ENCODE results near the gene CAMSAP3.

The CAMSAP3 gene

GRCh38 chr19:7661744-7662538 is 66.3 kb downstream of the CAMSAP3 start:
- H3K27me3 Mint-ChIP-seq (ENCODE audit: low read depth, poor library complexity), result peaks cover 53% of the 10 kb centered on the region
- DNase-seq, result no peak
- no peaks in the 10 kb centered on the region for H3K36me3 Mint-ChIP-seq (ENCODE audit: low read depth)
- H3K4me3 Mint-ChIP-seq, result no peak overlapping the region
- TF ChIP-seq, protein P1, sequence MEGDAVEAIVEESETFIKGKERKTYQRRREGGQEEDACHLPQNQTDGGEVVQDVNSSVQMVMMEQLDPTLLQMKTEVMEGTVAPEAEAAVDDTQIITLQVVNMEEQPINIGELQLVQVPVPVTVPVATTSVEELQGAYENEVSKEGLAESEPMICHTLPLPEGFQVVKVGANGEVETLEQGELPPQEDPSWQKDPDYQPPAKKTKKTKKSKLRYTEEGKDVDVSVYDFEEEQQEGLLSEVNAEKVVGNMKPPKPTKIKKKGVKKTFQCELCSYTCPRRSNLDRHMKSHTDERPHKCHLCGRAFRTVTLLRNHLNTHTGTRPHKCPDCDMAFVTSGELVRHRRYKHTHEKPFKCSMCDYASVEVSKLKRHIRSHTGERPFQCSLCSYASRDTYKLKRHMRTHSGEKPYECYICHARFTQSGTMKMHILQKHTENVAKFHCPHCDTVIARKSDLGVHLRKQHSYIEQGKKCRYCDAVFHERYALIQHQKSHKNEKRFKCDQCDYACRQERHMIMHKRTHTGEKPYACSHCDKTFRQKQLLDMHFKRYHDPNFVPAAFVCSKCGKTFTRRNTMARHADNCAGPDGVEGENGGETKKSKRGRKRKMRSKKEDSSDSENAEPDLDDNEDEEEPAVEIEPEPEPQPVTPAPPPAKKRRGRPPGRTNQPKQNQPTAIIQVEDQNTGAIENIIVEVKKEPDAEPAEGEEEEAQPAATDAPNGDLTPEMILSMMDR (IDR thresholded peaks at IDR 0.05), result no peak
- H3K9me3 Mint-ChIP-seq, result no peaks in the 10 kb centered on the region
- H3K27ac Mint-ChIP-seq, result no peak overlapping the region
- H3K4me1 Mint-ChIP-seq, result no peaks in the 10 kb centered on the region

GRCh38 chr19:7662657-7663056 is 67.0 kb downstream of the CAMSAP3 start:
- DNase-seq, result no peak
- Mint-ChIP-seq H3K9me3 (no peaks in the 10 kb centered on the region), H3K4me3 (no peak overlapping the region), H3K36me3 (ENCODE audit: low read depth) (no peaks in the 10 kb centered on the region), H3K27ac (no peak overlapping the region), H3K4me1 (no peaks in the 10 kb centered on the region), H3K27me3 (ENCODE audit: low read depth, poor library complexity) (peaks cover 60% of the 10 kb centered on the region)
- TF ChIP-seq, protein P1 (IDR thresholded peaks at IDR 0.05), result no peak

DNA sequence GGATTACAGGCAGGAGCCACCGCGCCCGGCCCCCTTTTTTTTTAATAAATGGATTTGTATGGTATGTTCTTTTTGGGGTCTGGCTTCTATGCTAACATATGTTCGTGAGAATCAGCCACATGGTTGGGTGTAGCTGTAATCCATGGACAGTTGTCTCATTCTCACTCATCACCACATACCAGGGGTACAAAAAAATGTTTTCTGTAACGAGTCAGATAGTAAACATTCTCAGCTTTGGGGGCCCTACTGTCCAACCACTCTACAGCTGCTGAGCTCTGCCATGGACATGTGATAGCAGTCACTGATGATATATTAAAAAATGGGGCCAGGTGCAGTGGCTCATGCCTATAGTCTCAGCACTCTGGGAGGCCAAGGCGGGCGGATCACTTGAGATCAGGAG is 68.0 kb downstream of the CAMSAP3 start:
- Mint-ChIP-seq H3K27ac (no peak overlapping the region), H3K4me1 (no peaks in the 10 kb centered on the region), H3K36me3 (ENCODE audit: low read depth) (no peaks in the 10 kb centered on the region), H3K27me3 (ENCODE audit: low read depth, poor library complexity) (peaks cover 70% of the 10 kb centered on the region), H3K4me3 (no peak overlapping the region), H3K9me3 (no peaks in the 10 kb centered on the region)
- TF ChIP-seq, protein P1 (IDR thresholded peaks at IDR 0.05), result no peak
- no peak for DNase-seq

- no peaks in the 10 kb centered on the region for H3K4me1 Mint-ChIP-seq
- H3K27ac Mint-ChIP-seq, result no peak overlapping the region
- H3K4me3 Mint-ChIP-seq, result no peak overlapping the region
- H3K27me3 Mint-ChIP-seq (ENCODE audit: low read depth, poor library complexity), result peaks cover 81% of the 10 kb centered on the region
- no peaks in the 10 kb centered on the region for H3K36me3 Mint-ChIP-seq (ENCODE audit: low read depth)
- TF ChIP-seq, protein P1 (IDR thresholded peaks at IDR 0.05), result no peak
- no peak for DNase-seq
- no peaks in the 10 kb centered on the region for H3K9me3 Mint-ChIP-seq
Measured at GRCh38 chr19:7665076-7665475, 69.4 kb downstream of the CAMSAP3 start.

Data from nephron progenitor cell (in vitro differentiated cells).